Uterus (tissue), 2 donors: ENCODE results near the gene ERVMER34-1.

Source experiments
- CTCF ChIP-seq, 4 experiments: fragments of 200-600 bp in 2 of 4; fragments of 450-650 bp in 2 of 4; sonication (generic) in 2 of 4; IDR thresholded peaks; one replicate each; pipeline ENCODE4 v1.5.1; 2016 to 2019; ENCODE audit warnings: antibody characterized with exemption in 4 of 4, mild to moderate bottlenecking in 2 of 4, moderate library complexity in 1 of 4
- POLR2A ChIP-seq, 2 donors: fragments of 450-650 bp; IDR thresholded peaks; one replicate each; pipeline ENCODE4 v1.6.1; 2016; ENCODE audit warnings: antibody characterized with exemption in 2 of 2, mild to moderate bottlenecking in 1 of 2, moderate library complexity in 1 of 2

GRCh38 chr4:52744588-52744987 is 6.6 kb downstream of the ERVMER34-1 start:
- TF ChIP-seq POLR2A (IDR thresholded peaks at IDR 0.05) (no peak), CTCF (IDR thresholded peaks at IDR 0.05) (no peak)
